C4-2B (cell line): Measurements from ENCODE around the gene RAD23B.

ENCODE experiments used
- ZFX ChIP-seq: fragments of 450-650 bp; IDR thresholded peaks from 2 replicates; pipeline ENCODE4 v1.6.1; 2017
- TF ChIP-seq, protein P1 (sequence below): fragments of 450-650 bp; conservative IDR thresholded peaks from 2 replicates; pipeline ENCODE4 v1.5.1; 2017; ENCODE audit warnings: mild to moderate bottlenecking

GRCh38 chr9:107373809-107374208 lies 90.7 kb downstream of the RAD23B start:
- TF ChIP-seq, protein P1, sequence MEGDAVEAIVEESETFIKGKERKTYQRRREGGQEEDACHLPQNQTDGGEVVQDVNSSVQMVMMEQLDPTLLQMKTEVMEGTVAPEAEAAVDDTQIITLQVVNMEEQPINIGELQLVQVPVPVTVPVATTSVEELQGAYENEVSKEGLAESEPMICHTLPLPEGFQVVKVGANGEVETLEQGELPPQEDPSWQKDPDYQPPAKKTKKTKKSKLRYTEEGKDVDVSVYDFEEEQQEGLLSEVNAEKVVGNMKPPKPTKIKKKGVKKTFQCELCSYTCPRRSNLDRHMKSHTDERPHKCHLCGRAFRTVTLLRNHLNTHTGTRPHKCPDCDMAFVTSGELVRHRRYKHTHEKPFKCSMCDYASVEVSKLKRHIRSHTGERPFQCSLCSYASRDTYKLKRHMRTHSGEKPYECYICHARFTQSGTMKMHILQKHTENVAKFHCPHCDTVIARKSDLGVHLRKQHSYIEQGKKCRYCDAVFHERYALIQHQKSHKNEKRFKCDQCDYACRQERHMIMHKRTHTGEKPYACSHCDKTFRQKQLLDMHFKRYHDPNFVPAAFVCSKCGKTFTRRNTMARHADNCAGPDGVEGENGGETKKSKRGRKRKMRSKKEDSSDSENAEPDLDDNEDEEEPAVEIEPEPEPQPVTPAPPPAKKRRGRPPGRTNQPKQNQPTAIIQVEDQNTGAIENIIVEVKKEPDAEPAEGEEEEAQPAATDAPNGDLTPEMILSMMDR: no peak
- TF ChIP-seq ZFX: no peak
